ENCODE measurements around the gene PTPRJ. TPM values are rescaled to one million over a fixed set of nuclear protein-coding genes. Genes with fewer than 3 reads are reported as not detected.

The PTPRJ gene
- total RNA-seq, 1 experiment from 2014 or later, result 10.5 TPM

- H3K9ac ChIP-seq (ENCODE audit: low read length), result no peak overlapping the region
- H3K4me1 ChIP-seq (ENCODE audit: insufficient read depth, low read length), result peaks cover 27% of the 10 kb centered on the region
- TF ChIP-seq EZH2 (IDR thresholded peaks at IDR 0.05; ENCODE audit: low read length, unreplicated experiment), result no peak
- intact Hi-C loops (cut with micrococcal nuclease), result no loop called here
- H3K4me3 ChIP-seq (ENCODE audit: low read length), result no peak overlapping the region
- CTCF ChIA-PET, result interaction anchor here (0.7 kb wide), 2 partner anchors 65 to 72 kb away, joined by 3 read pairs; no protein-coding TSS in a partner anchor
- no peak for DNase-seq
- H3K27ac ChIP-seq (ENCODE audit: low read length), result peak overlapping the region; percentile 31
- no peaks in the 10 kb centered on the region for H3K36me3 ChIP-seq (ENCODE audit: low read depth, low read length)
- POLR2A ChIA-PET (ENCODE audit: unreplicated experiment), result interaction anchor here (0.6 kb wide), 1 partner anchor 9 kb away, joined by 3 read pairs; no protein-coding TSS in a partner anchor
- H3K79me2 ChIP-seq (ENCODE audit: low read length), result peaks cover 91% of the 10 kb centered on the region
- H3K4me2 ChIP-seq (ENCODE audit: low read length), result no peak overlapping the region
- H4K20me1 ChIP-seq (ENCODE audit: low read length), result no peaks in the 10 kb centered on the region
- no peaks in the 10 kb centered on the region for H3F3A ChIP-seq (ENCODE audit: low read length, unreplicated experiment)
- peak; percentile 48 for ATAC-seq
- BruUV-seq (replicated peaks), result no TSS peak
- H2AFZ ChIP-seq (ENCODE audit: low read length), result no peak overlapping the region
- H3K27me3 ChIP-seq (ENCODE audit: low read length), result no peaks in the 10 kb centered on the region
- H3K9me2 ChIP-seq (replicated peaks; ENCODE audit: low read length), result no peaks in the 10 kb centered on the region
- H3K9me3 ChIP-seq (ENCODE audit: low read length), result no peaks in the 10 kb centered on the region
These were observed 11.5 kb downstream of the PTPRJ start for GRCh38 chr11:47991894-47992293.

DNA sequence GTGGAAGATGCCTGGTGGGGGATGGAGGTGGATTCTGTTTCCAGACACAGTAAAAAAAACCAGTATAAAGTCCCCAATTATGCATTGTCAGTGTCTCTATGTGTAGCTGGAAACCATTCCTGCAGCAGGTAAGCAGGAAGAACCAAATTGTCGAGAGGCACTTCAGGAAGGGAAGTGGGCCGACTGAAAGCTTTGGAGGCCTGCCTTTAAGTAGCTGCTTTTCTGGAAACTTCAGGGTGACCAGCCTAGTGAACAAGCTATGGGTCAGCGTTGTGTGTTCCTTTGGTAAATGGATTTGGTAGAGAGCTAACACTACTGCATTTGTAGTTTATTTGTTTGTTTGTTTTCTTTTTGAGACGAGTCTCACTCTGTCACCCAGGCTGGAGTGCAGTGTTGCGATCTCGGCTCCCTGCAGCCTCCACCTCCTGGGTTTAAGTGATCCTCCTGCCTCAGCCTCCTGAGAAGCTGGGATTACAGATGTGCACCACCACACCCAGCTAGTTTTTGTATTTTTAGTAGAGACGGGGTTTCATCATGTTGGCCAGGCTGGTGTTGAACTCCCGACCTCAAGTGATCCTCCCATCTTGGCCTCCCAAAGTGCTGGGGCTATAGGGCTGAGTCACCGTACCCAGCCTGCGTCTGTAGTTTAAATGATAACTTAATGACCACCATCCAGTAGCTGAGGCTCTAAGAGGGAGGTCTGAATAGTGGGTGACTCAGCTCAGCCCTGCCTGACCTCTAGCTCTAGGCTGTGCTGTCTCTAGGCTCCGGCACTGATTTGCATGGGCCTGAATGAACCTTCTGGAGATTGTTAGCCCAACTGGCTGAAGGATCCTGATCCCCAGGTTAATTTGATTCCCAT lies 12.8 kb downstream of the PTPRJ start:
- Histone ChIP-seq H2AFZ (ENCODE audit: low read length) (no peak overlapping the region), H3K36me3 (ENCODE audit: low read depth, low read length) (no peaks in the 10 kb centered on the region), H3K27ac (ENCODE audit: low read length) (no peak overlapping the region), H3K79me2 (ENCODE audit: low read length) (peaks cover 91% of the 10 kb centered on the region), H3F3A (ENCODE audit: low read length, unreplicated experiment) (no peaks in the 10 kb centered on the region), H3K4me3 (ENCODE audit: low read length) (no peak overlapping the region), H3K4me2 (ENCODE audit: low read length) (no peak overlapping the region), H3K4me1 (ENCODE audit: insufficient read depth, low read length) (peaks cover 24% of the 10 kb centered on the region), H3K9me3 (ENCODE audit: low read length) (no peaks in the 10 kb centered on the region), H4K20me1 (ENCODE audit: low read length) (no peaks in the 10 kb centered on the region), H3K27me3 (ENCODE audit: low read length) (no peaks in the 10 kb centered on the region), H3K9ac (ENCODE audit: low read length) (no peak overlapping the region), H3K9me2 (replicated peaks; ENCODE audit: low read length) (no peaks in the 10 kb centered on the region)
- TF ChIP-seq CTCF (conservative IDR thresholded peaks at IDR 0.05; ENCODE audit: low read depth, low read length), result no peak
- TF ChIP-seq EZH2phosphoT487 (IDR thresholded peaks at IDR 0.05; ENCODE audit: borderline replicate concordance, low read length), result no peak
- no peak for TF ChIP-seq EZH2 (IDR thresholded peaks at IDR 0.05; ENCODE audit: low read length, unreplicated experiment)
- no TSS peak for BruUV-seq (replicated peaks)
- ATAC-seq (peak; percentile 63; the same call in 1 of the 2 replicates), DNase-seq (peak; percentile 59)
- intact Hi-C loops (cut with micrococcal nuclease), result no loop called here
- CTCF ChIA-PET, result no interaction called here
- POLR2A ChIA-PET (ENCODE audit: unreplicated experiment), result no interaction called here

DNA sequence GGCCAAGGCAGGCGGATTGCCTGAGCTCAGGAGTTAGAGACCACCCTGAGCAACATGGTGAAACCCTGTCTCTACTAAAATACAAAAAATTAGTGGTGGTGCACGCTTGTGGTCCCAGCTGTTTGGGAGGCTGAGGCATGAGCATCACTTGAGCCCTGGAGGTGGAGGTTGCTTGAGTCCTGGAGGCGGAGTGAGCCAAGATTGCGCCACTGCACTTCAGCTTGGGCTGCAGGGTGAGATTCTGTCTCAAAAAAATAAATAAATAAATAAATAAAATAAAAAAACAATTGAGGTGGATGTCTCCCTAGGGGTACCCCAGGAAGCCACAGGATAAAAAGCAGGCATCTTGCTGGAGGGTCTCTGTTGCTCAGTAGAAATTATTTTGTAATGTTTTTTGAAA lies 14.1 kb downstream of the PTPRJ start:
- DNase-seq (no peak), ATAC-seq (no peak)
- Histone ChIP-seq H3K9me3 (ENCODE audit: low read length) (no peaks in the 10 kb centered on the region), H3F3A (ENCODE audit: low read length, unreplicated experiment) (no peaks in the 10 kb centered on the region), H3K4me3 (ENCODE audit: low read length) (no peak overlapping the region), H3K36me3 (ENCODE audit: low read depth, low read length) (no peaks in the 10 kb centered on the region), H3K4me2 (ENCODE audit: low read length) (no peak overlapping the region), H3K9ac (ENCODE audit: low read length) (no peak overlapping the region), H3K9me2 (replicated peaks; ENCODE audit: low read length) (no peaks in the 10 kb centered on the region), H3K27ac (ENCODE audit: low read length) (no peak overlapping the region), H2AFZ (ENCODE audit: low read length) (no peak overlapping the region), H3K4me1 (ENCODE audit: insufficient read depth, low read length) (peaks cover 24% of the 10 kb centered on the region), H4K20me1 (ENCODE audit: low read length) (no peaks in the 10 kb centered on the region), H3K79me2 (ENCODE audit: low read length) (peaks cover 92% of the 10 kb centered on the region), H3K27me3 (ENCODE audit: low read length) (no peaks in the 10 kb centered on the region)
- intact Hi-C loops (cut with micrococcal nuclease), result no loop called here
- ChIA-PET CTCF (no interaction called here), POLR2A (ENCODE audit: unreplicated experiment) (no interaction called here)
- BruUV-seq (replicated peaks), result no TSS peak
- TF ChIP-seq CTCF (conservative IDR thresholded peaks at IDR 0.05; ENCODE audit: low read depth, low read length) (no peak), EZH2 (IDR thresholded peaks at IDR 0.05; ENCODE audit: low read length, unreplicated experiment) (no peak), EZH2phosphoT487 (IDR thresholded peaks at IDR 0.05; ENCODE audit: borderline replicate concordance, low read length) (no peak)
